Muscle of back (tissue), 11 donors: ENCODE data around the gene CNOT9. TPM values are rescaled to one million over a fixed set of nuclear protein-coding genes. Genes with fewer than 3 reads are reported as not detected.

Experiments used
- DNase-seq, 3 donors: peaks; one replicate each; pipeline versions ENCODE4 v3.0.0 to v3.0.0-alpha.2; 2013
- polyA plus RNA-seq, 10 donors: library from polyadenylated mRNA; unstranded; fragments of 120-200 nt; gene quantifications; one replicate each; pipeline ENCODE4 v1.2.1, GENCODE V29; 2013; ENCODE audit not compliant: insufficient read length in 10 of 10

CNOT9 gene
- polyA plus RNA-seq, 10 donors = 29.2 to 45.1 (median 37.3) TPM

DNA sequence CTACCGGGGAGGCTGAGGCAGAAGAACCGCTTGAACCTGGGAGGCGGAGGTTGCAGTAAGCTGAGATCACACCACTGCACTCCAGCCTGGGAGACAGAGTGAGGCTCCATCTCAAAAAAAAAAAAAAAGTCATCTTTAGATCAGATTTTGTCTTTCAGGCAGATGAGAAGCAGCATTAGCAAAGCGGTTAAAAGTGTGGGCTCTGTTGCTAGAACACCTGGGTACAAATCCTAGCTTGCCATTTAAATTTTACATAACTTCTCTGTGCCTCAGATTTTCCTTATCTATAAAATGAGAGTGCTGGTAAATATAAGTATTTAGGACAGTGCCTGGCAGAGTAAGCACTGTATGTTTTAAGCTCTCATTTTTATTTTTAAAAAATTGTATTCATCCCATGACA lies 8.2 kb downstream of the CNOT9 start:
- DNase-seq = no peak

DNA sequence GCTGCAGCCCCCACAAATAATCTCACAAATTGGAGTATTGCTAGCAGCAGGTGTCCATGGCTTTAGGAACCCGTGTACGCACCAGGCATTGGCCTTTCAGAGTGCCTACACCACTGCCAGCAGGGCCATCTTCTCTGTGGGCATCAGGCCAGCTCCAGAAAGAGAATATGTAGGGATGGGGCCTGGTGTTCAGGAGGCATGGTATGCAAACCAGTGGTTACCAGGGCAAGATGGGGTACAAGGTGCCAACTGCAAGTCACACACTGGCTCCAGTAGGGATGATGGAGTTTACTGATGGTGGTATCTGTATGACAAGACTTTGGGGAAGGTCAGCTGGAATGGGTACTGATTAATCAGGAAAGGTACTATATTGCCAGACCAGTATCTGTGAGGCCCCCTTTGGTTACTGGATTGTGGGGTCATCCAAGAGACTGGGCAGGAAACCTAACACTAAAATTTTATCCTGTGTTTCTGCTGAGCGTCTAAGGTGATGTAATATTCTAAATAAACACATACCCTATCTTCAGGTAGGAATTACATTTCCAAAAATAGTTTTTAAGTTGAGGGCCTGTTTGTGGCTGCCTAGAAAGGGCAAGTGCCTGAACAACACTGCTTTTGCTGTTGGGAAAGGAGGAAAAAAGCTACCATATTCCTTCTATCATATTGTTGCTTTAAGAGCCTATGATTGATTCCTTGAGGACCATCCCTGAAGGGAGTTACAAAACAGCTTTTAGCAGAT lies 9.0 kb downstream of the CNOT9 start:
- peak in 1 of 3 donors; percentile 3 for DNase-seq

DNA sequence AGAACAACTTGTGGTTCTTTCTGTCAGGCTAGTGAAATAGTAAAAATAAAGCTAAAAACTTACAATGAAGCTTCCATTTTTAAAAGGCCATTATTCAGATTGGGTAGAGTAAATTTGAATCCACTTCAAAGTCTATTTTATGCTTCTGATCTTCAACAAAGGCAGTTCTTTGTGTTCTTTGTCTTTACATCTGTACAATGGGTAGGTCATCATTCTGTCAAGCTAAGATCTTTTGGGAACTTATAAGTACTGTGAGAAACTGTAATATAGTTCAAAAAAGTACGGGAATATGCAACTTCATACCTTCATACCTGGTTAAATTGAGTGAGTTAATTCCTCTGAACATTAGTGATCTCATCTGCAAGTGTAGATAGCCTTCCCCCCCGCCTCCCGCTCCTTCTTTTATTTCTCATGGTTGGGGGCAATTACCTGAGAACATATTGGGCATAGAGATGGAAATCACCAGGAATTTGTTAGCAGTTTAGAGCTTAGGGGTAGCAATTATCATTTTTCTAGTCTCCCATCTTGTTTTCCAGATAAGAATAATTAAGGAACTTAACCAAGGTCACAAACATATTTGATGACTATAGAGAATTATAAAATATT lies 9.7 kb downstream of the CNOT9 start:
- no peak for DNase-seq

DNA sequence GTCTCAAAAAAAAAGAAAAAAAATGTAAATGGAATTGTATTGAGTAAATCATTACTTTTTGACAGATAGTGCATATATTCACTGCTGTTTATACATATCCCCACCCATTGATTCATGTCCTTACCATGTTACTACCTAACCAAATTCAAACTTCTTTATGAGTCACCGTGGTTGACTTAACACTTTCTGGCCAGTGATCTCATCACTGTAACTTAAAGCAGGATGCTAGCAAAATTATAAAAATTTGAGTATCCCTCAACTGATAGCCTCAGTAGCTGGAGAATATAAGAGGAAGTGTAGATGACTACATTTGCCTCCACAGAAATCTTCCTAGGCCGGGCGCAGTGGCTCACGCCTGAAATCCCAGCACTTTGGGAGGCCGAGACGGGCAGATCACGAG lies 13.4 kb downstream of the CNOT9 start:
- peak in 1 of 3 donors; percentile 49 for DNase-seq

DNA sequence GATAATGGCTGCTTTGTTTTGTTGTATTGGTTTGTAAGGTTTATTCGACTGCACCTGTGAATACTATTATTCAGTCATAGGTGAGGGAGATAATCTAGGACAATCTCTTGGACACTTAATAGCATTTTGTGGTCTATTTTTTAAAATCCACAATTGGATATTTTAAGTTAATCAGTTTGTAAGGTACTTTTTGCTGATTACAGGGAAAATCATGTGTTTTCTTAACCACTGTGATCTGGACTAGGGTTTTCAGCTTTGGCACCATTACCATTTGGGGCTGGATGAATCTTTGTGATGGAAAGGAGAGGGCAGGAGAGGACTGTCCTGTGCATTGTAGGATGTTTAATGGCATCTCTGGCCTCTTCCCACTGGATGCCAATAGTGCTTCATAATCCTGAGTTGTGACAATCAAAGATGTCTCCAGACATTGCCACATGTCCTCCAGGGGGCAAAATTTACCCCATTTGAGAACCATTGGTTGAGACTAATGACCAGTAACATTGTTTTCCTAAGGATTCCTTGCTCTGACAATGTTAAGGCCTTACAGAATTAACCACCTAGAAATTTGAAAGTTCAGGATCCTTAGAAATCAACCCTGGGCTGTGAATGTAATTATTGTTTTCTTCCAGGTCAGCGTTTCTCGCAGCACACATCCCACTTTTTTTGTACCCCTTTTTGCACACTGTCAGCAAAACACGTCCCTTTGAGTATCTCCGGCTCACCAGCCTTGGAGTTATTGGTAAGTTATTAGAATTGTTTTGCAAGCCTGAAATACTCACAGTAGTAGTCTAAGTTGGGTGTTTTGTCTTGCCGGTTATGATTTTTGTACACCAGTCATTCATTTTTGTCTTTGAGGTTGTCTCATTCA lies 15.6 kb downstream of the CNOT9 start:
- no peak for DNase-seq

DNA sequence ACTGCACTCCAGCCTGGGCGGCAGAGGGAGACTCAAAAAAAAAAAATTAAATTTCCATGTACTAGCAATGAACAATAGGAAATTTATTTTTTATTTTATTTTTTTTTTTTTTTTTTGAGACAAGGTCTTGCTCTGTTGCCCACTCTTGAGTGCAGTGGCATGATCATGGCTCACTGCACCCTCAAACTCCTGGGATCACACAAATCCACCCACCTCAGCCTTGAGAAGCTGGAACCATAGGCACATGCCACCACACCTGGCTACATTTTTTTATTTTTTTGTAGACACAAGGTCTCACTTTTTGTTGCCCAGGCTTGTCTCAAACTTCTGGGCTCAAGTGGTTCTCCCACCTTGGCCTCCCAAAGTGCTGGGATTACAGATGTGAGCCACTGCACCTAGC lies 16.9 kb downstream of the CNOT9 start:
- no peak for DNase-seq

DNA sequence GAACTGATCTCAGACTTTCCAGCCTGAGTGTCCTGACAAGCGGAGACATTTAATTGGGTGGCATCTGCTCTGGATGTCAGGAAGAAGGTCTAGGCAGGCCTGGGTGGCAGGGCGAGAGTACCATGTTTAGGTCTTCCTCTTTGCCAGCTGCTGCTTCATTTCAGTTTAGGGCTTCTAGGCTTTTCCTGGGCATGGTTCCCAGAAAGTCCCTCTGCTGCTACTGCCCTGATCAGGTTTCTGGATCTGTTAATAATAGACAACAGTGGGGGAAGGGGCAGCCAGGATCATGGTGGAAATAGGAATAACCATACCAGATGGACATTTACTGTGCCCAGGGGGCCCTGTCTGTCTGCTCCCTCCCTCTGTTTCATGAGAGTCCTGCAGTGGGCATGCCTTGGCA lies 36.8 kb downstream of the CNOT9 start:
- DNase-seq = peak; percentile 81 to 87 (median 84)

DNA sequence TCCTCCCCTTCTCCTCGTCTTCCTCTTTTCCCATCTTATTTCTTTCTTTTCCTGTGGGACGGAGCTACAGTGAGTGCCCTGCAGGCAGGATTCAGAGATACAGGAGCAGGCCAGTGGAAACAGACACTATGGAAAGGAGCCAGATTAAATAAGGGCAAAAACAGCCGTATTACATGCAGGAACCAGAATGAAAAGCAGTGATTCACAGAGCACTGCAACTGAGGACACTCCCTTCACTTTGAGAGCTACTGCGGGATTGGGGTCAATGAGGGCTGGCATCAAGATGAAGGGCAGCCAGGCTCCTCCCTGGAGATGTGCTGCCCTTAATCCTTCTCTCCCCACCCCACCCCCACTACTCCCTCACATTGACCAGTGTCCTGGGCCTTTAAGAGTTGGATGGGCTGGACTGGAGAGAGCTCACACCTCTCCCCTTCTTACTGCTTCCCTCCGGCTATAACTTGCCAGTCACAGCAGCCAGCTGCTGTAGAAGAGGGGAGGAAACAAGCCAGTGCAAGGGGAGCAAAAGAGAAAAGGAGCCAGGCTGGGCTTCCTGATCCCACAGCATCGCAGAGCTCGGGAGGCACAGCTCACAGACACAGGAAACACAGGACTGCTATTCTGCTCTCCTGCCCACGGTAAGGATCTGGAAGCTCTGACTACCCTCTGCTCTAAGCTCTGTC lies 38.9 kb downstream of the CNOT9 start, which contains the start of gene PLCD4:
Gene PLCD4, plus strand, starts transcription at position 464 of the 680 bp plus-strand sequence. CDS start 7,841 bp downstream, outside the sequence.
- DNase-seq = peak; percentile 51 to 78 (median 58)

DNA sequence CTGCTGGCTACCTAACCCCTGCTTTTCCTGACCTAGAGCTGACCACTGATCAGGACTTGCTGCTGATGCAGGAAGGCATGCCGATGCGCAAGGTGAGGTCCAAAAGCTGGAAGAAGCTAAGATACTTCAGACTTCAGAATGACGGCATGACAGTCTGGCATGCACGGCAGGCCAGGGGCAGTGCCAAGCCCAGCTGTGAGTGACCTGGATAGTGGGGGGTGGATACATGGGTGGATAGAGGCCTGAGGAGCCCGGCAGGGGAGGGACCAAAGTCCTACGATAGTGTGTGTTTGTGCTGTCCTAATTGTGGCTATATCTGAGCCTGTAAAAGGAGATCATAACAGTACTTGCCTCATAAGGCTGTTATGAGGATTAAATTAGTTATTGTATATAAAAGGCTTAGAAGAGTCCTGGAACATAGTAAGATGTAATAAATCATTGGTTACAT lies 47.3 kb downstream of the CNOT9 start:
- DNase-seq = no peak

DNA sequence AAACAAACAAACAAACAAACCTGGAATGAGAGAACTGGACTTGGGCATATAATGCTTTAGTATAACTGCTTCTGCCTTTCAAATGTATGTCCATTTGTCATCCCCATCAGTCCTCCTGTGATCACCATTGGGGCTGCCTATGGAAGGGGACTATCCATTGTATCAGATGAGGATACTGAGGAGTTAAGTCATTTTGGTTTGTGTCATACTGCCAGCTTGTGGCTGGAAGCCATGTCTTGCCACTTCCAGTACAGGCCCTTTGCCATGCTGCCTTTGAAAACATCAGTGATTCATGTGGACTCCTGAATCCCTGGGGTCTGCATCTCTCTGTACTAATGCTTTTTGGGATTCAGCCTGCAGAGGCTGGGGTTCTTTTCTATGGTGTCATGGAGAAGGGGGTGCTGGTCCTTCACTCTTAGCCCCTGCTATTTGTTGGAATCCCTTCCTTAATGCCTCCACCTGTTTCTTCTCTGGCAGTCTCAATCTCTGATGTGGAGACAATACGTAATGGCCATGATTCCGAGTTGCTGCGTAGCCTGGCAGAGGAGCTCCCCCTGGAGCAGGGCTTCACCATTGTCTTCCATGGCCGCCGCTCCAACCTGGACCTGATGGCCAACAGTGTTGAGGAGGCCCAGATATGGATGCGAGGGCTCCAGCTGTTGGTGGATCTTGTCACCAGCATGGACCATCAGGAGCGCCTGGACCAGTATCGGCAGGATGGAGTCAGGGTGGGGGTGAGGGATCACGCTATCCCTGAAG lies 49.6 kb downstream of the CNOT9 start:
- no peak for DNase-seq

DNA sequence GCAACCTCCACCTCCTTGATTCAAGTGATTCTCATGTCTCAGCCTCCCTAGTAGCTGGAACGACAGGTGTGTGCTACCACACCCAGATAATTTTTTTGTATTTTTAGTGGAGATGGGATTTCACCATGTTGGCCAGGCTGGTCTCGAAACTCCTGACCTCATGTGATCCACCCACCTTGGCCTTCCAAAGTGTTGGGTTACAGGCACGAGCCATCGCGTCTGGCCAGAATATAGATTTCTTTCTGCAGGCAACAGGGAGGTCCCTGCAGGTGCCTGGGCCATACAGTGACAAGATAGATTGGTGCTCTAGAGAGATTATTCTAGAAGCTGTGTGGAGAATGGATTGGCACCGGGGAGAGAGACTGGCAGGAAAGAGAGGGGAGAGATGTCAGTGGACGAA lies 52.4 kb downstream of the CNOT9 start:
- no peak for DNase-seq

DNA sequence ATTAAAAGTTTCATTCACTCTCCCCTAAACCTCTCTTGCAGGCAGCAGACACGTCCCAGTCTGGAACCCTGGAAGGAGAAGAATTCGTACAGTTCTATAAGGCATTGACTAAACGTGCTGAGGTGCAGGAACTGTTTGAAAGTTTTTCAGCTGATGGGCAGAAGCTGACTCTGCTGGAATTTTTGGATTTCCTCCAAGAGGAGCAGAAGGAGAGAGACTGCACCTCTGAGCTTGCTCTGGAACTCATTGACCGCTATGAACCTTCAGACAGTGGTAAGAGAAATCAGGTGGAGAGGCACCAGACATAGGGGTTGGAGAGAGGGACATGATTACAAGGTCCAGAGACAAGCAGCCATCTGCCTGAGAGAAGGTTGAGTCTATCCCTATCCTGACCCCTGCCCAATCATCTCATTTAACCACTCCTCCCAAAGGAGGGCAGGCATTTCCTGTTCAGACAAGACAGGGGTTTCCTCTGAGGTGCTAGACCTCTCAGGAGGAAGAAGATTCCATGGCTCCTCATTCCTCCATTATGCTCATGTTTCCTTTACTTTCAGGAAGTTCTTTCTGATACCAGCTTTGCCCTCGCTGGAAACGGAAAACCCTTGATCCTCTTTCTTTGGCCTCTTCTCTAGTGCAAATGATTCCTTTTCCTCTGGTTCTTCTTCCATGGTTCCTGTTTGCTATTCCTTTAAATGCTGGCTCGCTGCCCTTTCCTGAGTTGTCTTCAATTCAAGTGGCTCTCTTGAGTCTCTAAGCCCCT lies 54.1 kb downstream of the CNOT9 start:
- DNase-seq = peak in 1 of 3 donors; percentile 11

DNA sequence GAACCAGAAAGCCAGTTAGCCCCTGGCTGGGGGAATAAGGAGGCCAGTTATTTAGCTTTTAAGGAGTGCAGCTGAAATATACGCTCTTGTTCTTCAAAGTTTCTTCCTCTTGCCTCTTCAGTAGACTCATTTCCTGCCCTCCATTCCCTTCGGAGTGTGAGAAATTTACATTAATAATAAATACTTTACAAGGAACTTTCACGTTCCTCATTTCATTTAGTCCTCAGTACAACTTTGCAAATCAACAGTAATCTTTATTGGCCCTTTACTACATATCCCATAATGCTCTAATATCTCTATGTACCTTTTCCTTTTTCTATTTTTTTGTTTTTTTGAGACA lies 54.7 kb downstream of the CNOT9 start:
- DNase-seq = no peak

DNA sequence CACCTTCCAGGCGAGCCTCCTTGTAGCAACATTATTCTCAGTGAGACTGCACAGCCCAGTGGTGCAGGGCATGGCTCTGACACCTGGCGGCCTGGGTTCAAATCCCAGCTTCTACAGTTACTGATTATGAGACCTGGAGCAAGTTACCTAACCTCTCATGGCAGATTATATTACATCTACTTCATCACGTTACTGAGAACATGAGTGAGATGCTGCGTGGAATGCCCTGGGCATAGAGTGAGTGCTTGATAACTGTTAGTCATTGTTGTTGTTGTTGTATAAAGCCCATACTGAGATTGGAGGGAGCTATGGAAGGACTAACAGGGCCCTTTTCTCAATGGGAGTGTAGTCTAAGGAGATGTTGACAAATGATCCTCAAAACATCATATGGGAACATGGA lies 57.7 kb downstream of the CNOT9 start:
- no peak for DNase-seq

DNA sequence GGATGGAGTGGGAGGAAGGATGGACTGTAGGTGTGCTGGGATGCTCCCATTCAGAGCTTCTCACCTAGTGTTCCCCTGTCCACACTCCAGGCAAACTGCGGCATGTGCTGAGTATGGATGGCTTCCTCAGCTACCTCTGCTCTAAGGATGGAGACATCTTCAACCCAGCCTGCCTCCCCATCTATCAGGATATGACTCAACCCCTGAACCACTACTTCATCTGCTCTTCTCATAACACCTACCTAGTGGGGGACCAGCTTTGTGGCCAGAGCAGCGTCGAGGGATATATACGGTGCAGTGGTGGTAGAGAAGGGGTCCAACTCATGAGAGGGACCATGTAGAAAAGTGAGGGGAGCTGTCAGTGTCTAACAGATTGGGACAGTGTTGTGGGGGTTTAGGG lies 59.3 kb downstream of the CNOT9 start:
- no peak for DNase-seq

DNA sequence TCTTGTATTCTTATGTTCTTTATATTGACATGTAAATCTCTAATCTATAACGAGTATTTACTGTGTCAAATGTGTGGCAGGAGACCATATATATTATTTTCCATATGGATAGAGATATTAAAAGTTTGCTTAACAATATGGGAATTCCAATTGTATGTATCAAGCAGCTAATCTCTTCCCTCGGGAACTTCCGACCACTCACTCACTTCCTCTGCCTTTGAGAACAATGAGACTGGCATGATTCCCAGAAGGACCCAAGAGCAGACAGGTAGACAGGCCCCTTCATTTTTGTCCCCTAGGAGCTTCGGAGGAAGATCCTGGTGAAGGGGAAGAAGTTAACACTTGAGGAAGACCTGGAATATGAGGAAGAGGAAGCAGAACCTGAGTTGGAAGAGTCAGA lies 63.2 kb downstream of the CNOT9 start:
- peak in 2 of 3 donors; percentile 9 to 12 for DNase-seq

DNA sequence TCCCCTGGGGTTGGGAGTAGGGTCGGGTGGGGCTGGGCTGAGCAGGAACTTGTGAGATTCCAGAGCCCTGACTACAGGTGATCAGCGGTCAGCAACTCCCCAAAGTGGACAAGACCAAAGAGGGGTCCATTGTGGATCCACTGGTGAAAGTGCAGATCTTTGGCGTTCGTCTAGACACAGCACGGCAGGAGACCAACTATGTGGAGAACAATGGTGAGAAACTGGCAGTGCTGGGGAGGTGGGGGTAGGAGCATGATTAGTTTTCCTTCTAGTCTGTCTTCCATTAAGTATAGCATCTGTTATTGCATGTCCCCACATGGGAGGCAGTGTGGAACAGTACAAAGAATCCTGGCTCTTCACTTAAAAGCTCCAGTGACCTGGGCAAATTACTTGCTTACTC lies 67.1 kb downstream of the CNOT9 start:
- DNase-seq = no peak

DNA sequence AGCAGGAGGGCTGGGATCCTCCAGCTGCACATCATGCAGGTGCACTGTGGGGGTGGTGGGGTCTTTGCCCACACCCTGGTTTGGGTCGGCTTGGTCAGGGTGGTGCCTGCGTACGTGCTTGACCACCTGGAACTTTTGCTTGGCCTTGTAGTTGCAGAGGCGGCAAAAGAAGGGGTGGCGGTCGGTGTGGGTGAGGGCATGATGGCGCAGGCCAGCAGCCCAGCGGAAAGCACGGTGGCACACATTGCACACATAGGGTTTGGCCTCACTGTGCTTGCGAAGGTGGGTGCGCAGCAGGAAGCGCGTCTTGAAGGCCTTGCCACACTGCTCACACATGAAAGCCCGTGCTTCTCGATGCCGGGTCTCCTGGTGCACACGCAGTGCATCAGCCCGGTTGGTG lies 69.7 kb downstream of the CNOT9 start:
- no peak for DNase-seq

DNA sequence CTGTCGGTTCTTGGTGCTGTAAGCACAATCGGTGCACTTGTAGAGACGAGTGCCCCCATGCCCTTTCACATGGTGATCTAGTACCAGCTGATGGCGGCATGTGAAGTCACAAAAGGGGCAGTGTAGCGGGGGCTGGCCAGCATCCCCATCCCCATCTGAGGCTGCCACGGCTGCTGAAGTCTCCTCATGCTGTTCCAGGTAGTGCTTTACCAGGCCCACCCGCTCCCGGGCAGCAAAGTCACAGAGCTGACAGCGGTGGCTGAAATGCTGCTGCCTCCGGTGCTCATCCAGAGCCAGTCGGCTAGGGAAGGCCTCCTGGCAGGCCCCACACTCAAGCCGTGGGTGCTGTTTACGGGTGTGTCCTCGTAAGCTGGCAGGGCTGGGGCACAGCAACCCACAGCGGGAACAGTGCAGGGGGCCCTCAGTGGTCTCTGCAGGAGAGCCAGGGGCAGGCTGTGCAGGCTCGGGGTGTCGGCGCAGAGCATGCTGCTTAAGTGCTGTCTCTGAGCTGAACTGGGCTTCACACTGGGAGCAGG lies 73.5 kb downstream of the CNOT9 start:
- DNase-seq = no peak

DNA sequence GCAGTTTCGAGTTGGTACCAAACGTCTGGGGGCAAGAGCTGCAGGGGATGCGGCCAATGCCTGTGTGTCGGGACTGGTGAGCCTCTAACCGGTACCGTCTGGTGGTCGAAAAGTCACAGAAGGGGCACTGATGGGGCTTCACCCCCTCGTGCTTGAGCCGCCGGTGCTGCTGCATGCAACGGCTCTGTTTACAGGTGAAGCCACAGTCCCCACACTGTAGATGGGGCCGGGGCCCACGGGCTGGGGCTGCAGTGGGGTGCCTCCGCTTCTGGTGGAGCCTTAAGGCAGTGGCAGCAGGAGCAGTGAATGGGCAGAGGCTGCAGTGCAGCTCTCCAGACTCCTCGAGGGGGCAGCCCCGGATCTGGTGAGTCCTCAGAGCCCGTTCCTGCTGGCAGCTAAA lies 74.1 kb downstream of the CNOT9 start:
- no peak for DNase-seq
